CD4-positive, alpha-beta T cell treated with Interleukin-17A for 1 hour (primary cell): ENCODE data around the gene PARD3B.

Experiments
- DNase-seq: peaks from one replicate; pipeline ENCODE4 v3.0.0-alpha.2; 2020

Gene PARD3B

DNA sequence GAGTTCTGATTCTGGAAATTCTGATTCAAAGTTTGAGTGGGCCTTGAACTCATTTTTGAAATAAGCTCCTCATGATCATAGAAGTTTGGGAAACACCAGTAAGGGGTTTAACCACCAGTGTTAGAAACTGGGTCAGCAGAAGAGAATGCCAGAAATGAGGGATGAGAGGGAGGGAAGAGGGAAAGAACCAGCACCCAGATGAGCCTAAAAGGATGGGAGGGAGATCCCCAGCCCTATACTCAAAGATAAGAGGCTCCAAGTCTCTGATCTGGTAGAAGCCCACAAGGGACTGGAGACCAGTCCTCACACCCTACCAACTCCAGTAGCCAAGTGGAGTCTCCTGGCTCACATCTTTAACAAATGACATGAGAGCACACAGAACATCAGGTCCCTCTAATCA lies 832.0 kb downstream of the PARD3B start:
- no peak for DNase-seq

DNA sequence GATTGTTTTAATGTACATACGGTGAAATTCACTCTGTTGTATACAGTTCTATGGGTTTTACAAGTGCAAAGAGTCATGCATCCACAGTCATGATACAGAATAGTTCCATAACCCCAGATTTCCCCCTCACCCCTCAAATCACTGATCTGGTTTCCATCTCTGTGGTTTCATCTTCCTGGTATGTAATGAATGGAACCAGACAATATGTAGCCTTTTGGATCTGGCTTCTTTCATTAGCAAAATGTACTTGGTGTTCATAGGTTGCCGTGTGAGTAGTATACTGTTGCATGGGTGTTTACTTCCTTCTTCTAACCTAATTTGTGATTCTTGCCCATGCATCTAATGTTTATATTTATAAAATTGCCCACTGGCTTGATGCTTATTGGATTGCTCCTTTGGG lies 838.3 kb downstream of the PARD3B start:
- no peak for DNase-seq

DNA sequence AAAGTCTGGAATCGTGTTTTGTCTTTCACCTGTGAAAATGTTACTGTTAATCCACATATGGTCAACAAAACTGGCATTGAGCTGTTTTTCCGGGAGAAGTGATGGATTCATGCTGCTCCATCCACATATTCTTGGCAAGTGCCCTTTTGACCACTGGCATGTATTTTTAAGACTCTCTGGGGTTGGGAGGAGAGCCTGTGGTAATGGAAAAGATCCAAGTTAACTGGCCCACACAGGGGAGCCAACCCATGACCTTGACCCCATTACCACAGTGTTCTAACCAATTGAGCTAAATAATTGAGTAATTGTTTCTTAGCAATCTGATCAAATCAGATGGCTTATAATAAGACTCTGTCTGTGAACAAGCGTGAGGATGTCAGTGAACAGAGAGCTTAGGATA lies 840.8 kb downstream of the PARD3B start:
- no peak for DNase-seq

DNA sequence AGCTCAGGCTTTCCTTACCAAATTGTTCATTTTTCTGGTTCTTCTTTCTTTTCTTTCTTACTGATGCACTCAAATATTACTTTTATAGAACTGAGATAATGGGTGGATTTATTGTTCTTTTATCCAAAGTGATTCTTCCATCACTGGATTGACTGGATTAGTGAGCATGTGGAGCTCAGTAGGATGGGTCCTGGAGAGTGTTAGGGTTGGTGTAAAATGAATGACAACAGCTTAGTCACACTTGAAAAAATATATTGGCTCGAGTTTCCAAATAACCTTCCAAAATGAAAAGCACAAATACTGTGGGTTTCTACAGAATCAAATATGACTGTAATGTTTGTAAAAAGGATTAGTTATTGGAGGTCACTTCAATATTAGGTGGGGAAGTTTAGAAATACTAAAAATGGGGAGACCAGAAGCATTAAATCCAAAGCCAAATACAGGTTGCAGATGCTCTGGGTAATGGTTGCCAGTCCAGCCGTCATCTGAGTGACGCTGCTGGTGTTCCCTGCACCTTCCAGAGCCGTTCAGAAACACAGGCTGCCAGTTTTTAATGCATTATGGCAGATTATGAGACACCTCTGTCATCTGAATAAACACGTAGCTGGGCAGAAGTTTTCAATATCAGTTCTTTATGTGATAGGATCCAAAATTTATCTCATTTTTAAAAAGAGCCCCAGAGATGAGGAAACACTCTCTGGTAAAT lies 842.2 kb downstream of the PARD3B start:
- no peak for DNase-seq

- DNase-seq, result no peak
Observed at GRCh38 chr2:205390866-205391265, 845.6 kb downstream of the PARD3B start.

DNA sequence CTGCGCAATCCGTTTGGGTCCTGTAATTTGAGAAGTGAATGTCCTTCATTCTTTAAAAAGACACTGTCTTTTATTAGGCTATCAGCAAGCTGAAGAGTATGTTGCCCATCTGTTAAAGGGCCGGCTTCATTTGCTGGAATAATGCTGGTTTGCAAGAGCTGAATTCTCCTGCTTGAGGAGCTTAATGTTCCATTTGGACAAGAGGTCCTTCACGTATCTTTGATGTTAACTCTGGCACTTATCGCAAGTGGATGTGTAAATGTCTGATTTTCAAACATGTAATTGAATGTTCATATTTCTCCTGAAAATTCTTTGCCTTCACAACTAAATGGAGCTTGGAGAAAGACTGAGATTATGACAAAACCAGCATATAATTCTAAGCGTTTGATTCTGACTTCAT lies 856.2 kb downstream of the PARD3B start:
- no peak for DNase-seq

DNA sequence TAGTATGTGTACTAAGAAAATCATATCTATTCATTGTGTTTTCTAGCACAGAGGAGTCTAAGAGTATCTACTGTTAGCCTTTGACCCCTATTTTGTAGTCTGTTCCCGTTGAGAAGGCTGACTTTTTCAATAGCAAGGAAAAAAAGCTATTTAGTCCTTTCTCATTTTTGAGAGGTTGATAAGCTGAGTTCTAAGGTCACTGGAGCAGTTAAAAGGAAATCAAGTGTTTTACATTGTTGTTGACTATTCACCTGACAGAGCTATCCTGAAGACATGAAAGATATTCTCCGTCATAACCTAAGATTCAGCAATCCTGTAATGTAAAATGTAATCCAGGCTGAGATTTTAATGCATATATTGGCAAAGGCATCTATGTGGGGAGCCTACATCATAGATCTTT lies 856.7 kb downstream of the PARD3B start:
- no peak for DNase-seq

- no peak for DNase-seq
Observed at GRCh38 chr2:205403244-205403825, 858.1 kb downstream of the PARD3B start.

DNA sequence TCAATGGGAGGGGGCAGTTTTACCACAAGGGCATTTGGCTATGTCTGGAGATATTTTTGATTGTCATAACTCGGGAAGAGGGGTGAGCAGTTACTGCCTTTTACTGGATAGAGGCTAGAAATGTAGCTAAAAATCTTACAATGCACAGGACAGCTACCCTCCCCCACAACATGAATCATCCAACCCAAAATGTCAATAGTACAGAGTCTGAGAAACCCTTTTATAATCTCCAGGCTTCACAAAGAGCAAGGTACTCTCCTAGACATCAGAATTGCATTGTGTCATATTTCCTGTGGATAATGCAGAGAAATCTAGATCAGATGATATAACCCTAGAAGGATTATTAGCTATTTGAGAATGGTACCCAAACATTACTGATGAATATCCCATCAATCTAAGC lies 859.9 kb downstream of the PARD3B start:
- DNase-seq, result no peak

- DNase-seq, result no peak
Observed at GRCh38 chr2:205405752-205406151, 860.5 kb downstream of the PARD3B start.

DNA sequence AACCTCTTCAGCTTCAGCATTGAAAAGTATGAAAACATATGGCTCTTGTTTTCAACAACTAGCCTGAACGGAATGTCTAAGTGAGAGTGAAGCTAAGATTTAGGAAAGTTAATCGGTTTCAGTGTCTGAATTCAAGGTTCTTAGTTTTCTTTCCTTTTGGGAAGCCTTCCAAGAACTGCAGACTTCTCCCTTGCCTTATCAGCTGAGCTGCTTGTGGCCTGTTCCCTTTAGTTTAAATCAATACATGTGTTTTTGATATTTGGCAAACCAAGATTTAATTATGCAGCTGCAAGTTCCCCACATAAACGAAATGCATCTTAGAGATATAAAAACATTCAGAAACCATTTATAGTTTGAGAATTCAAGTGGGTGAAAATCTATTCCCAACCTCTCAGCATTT lies 862.7 kb downstream of the PARD3B start:
- DNase-seq, result no peak

DNA sequence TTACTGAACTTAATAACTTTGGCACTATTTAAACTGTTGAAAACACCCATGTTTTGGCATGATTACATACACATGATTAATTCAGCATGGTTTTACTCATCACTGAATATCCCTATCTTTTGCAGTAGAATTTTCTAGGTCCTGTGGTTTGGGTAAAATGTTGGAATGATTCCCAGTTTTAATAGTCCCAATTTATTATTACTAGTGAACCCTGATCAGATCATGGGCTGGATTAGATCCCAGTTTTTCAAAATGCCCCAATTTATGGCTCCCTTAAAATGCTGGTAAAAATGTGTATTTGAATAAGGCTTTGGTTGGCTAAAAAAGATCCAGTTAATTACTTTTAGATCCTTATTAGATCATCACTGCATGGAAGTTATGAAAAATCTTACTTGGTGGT lies 863.4 kb downstream of the PARD3B start:
- DNase-seq, result no peak

DNA sequence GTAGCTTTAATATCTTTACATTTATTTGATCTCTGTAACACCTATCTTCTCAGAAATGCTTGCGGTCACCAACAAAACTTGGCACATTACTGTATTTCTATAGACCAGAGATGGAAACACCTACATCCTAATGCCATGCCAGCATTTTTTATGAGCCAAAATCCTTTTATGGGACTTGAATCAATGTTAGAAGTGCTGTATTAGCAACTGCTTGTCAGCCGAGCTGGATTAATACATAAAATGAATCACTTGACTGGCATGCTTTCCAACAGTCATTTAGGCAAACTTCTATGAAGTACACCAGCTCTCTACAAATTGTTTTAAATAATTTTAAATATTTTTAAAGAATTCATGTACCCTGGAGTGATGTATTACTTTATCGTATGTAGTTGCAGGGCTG lies 864.1 kb downstream of the PARD3B start:
- no peak for DNase-seq

DNA sequence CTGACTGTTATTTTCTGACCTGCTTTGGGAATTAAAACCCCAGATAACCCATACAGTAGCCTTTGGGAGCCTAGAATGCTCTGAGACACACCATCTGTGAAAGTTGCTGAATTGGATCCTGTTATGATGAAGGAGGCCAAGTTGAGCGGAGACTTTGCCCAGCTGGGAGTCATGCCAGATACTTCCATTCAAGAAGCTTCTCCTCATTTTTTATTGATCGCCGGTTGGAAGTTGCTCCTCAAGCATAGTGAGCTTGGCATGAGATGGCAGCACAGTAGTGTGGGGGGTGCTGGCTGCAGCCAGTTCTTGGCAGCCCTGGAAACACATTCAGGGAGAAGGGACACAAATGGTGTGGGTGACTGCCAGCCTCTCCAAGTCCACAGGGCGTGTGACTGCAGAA lies 866.3 kb downstream of the PARD3B start:
- no peak for DNase-seq

- DNase-seq, result no peak
Observed at GRCh38 chr2:205424326-205424725, 879.1 kb downstream of the PARD3B start.

- no peak for DNase-seq
Observed at GRCh38 chr2:205425102-205425501, 879.8 kb downstream of the PARD3B start.

- DNase-seq, result no peak
Observed at GRCh38 chr2:205427112-205427511, 881.8 kb downstream of the PARD3B start.

GRCh38 chr2:205428811-205429210 lies 883.5 kb downstream of the PARD3B start:
- no peak for DNase-seq

GRCh38 chr2:205435970-205436369 lies 890.7 kb downstream of the PARD3B start:
- no peak for DNase-seq

DNA sequence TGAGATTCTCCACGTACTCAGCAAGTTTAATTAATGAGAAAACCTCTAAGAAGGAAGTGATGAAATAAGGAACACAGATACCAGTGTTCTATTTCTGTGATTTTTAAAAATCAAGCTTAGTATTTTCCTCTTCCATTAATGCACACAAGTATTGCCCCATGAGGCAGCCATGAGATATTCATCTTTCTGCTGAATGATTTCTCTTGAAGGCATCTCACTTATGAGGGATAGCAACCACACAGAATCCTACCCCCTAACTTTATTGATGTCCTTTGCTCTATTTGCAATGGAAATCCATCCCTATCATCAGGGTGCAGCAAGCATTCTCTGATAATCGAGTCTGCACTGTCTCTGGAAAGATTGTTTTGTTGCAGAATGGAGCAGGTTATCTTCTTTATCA lies 893.0 kb downstream of the PARD3B start:
- no peak for DNase-seq

GRCh38 chr2:205439621-205440020 lies 894.3 kb downstream of the PARD3B start:
- DNase-seq, result no peak

DNA sequence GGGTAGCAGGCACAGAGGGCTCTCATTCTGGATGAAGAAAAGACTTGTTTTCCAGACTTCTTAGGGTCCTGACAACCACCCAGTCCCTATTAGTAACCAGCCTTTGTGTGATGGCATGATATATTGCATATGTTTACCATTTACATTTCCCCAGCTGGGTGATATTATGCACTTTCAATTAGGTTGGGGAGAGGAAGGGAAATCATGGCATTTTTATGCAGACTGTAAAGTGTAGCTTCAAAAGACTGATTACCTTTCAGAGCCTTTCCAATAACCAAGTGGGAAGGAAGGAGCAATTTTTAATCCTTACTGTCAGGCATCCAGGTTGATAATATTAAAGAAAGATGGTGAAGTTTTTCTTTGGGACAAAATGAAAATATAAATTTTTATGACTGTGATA lies 896.2 kb downstream of the PARD3B start:
- DNase-seq, result no peak

DNA sequence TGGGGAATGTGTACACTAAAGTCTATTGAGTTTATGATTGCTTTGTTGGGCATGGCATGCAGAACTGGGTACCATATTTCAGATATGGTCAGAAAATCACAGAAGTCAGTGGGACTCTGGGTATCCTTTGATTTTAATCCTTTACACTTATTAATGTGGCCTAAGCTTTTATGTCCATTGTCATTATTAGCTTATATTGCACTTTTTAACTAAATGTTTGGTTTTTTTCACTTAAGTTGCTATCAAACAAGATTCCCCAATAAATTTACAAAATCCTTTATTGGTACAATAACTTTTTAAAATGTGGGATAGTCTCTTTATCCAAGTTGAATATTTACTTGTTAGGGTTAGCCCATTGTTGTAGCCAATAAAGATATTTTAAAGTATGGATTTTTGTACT lies 902.9 kb downstream of the PARD3B start:
- no peak for DNase-seq

GRCh38 chr2:205451901-205452512 lies 906.7 kb downstream of the PARD3B start:
- no peak for DNase-seq

- DNase-seq, result no peak
Observed at GRCh38 chr2:205453202-205453601, 907.9 kb downstream of the PARD3B start.
